Measurements from ENCODE around the gene VOPP1. TPM values are rescaled to one million over a fixed set of nuclear protein-coding genes. Genes with fewer than 3 reads are reported as not detected.

Gene VOPP1
- total and polyA plus RNA-seq, 10 of the 15 experiments (the other 5 are each of a cell fraction or from before 2014, with no cell fraction given), result 32.8 to 206 (median 129) TPM

DNA sequence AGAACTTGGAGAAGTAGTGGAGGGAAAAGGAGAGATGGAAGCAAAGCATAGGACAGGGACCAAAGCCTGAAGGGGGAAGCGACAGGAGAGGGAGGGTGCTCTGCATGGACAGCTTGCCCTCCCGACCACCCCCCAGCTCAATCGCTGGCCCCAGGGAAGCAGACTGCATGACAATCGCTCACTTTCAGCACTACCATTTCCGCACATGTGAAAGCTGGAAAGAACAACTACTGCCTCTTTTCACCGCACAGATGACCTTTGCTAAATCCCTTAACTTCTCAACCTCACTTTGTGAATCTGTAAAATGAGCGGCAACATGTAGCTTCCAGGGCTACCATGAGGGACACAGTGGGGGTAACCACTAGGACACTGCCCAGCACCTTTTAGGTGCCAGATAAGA is 17.1 kb downstream of the VOPP1 start:
- POLR2A ChIA-PET, result interaction anchor here (1.9 to 5.3 kb wide), 4 partner anchors 11 to 39 kb away, joined by 6 to 39 read pairs (median 24); no protein-coding TSS in a partner anchor
- H3K36me3 ChIP-seq (ENCODE audit: control insufficient read depth in 2 of 2, insufficient read depth in 2 of 2, low read length in 1 of 2), result peaks cover 9 to 24% of the 10 kb centered on the region in 2 experiments
- H3K27ac ChIP-seq (ENCODE audit: control insufficient read depth, insufficient read depth), result peak overlapping the region; percentile 57
- RAD21 ChIA-PET (ENCODE audit: unreplicated experiment), result interaction anchor here (1.0 to 3.2 kb wide), 9 partner anchors 9 to 122 kb away, joined by 3 to 24 read pairs (median 8); no protein-coding TSS in a partner anchor
- peaks cover 100% of the 10 kb centered on the region for H3K79me2 ChIP-seq (ENCODE audit: control insufficient read depth, insufficient read depth, low read length)
- SMC1A ChIA-PET (ENCODE audit: uncharacterized antibody, unreplicated experiment), result interaction anchor here (1.1 to 5.4 kb wide), 9 partner anchors 10 to 122 kb away, joined by 3 to 90 read pairs (median 10); no protein-coding TSS in a partner anchor
- BruUV-seq (replicated peaks), result no TSS peak
- peaks cover 3% of the 10 kb centered on the region; the same call in 1 of the 2 replicates for H4K20me1 ChIP-seq (ENCODE audit: control insufficient read depth, insufficient read depth)
- in situ Hi-C loops (cut with MboI) (loop anchor here (25.0 kb wide), 1 partner anchor 793 kb away; the partner anchor contains the start of gene SEC61G), intact Hi-C loops (cut with micrococcal nuclease; ENCODE audit: unreplicated experiment) (no loop called here)
- peaks cover 83% of the 10 kb centered on the region for H3K4me1 ChIP-seq (ENCODE audit: control insufficient read depth, insufficient read depth, low read length)
- H3K9ac ChIP-seq (ENCODE audit: control insufficient read depth, insufficient read depth, low read length), result no peak overlapping the region
- H3K27me3 ChIP-seq (replicated peaks in 1 of 2; ENCODE audit: control insufficient read depth in 2 of 2, insufficient read depth in 2 of 2, low read length in 1 of 2), result no peaks in the 10 kb centered on the region
- H2AFZ ChIP-seq (ENCODE audit: control insufficient read depth, low read depth, low read length), result no peak overlapping the region
- 26% methylated on average over 6 of the region's 7 CpGs for WGBS (ENCODE audit: insufficient coverage, insufficient replicate concordance, low lambda C conversion rate, missing lambda C conversion rate)
- FAIRE-seq, result no peak
- H3K4me3 ChIP-seq, result no peak overlapping the region
- TF ChIP-seq RUNX3 (IDR thresholded peaks at IDR 0.05; ENCODE audit: low read length), result no peak
- TF ChIP-seq, protein P1, sequence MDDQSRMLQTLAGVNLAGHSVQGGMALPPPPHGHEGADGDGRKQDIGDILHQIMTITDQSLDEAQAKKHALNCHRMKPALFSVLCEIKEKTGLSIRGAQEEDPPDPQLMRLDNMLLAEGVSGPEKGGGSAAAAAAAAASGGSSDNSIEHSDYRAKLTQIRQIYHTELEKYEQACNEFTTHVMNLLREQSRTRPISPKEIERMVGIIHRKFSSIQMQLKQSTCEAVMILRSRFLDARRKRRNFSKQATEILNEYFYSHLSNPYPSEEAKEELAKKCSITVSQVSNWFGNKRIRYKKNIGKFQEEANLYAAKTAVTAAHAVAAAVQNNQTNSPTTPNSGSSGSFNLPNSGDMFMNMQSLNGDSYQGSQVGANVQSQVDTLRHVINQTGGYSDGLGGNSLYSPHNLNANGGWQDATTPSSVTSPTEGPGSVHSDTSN (IDR thresholded peaks at IDR 0.05; ENCODE audit: insufficient replicate concordance, low read depth, low read length), result no peak
- TF ChIP-seq POLR2A (IDR thresholded peaks at IDR 0.05; ENCODE audit: low read depth, low read length), result no peak
- TF ChIP-seq, protein P2, sequence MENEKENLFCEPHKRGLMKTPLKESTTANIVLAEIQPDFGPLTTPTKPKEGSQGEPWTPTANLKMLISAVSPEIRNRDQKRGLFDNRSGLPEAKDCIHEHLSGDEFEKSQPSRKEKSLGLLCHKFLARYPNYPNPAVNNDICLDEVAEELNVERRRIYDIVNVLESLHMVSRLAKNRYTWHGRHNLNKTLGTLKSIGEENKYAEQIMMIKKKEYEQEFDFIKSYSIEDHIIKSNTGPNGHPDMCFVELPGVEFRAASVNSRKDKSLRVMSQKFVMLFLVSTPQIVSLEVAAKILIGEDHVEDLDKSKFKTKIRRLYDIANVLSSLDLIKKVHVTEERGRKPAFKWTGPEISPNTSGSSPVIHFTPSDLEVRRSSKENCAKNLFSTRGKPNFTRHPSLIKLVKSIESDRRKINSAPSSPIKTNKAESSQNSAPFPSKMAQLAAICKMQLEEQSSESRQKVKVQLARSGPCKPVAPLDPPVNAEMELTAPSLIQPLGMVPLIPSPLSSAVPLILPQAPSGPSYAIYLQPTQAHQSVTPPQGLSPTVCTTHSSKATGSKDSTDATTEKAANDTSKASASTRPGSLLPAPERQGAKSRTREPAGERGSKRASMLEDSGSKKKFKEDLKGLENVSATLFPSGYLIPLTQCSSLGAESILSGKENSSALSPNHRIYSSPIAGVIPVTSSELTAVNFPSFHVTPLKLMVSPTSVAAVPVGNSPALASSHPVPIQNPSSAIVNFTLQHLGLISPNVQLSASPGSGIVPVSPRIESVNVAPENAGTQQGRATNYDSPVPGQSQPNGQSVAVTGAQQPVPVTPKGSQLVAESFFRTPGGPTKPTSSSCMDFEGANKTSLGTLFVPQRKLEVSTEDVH (IDR thresholded peaks at IDR 0.05; ENCODE audit: low read depth, partially characterized antibody), result no peak
- TF ChIP-seq CBX3 (IDR thresholded peaks at IDR 0.05; ENCODE audit: borderline replicate concordance, low read depth), result no peak
- no peak for TF ChIP-seq GABPA (IDR thresholded peaks at IDR 0.05; ENCODE audit: low read depth)
- no peak for TF ChIP-seq BHLHE40 (IDR thresholded peaks at IDR 0.05; ENCODE audit: borderline replicate concordance in 1 of 2, low read depth in 2 of 2, low read length in 1 of 2)
- no peak for TF ChIP-seq ESRRA (IDR thresholded peaks at IDR 0.05; ENCODE audit: low read length)
- no peak for TF ChIP-seq GATAD2B (conservative IDR thresholded peaks at IDR 0.05; ENCODE audit: low read depth)
- TF ChIP-seq RCOR1 (conservative IDR thresholded peaks at IDR 0.05; ENCODE audit: low read depth, low read length), result no peak
- TF ChIP-seq LARP7 (IDR thresholded peaks at IDR 0.05), result no peak
- H3K9me3 ChIP-seq (replicated peaks; ENCODE audit: control insufficient read depth, insufficient read depth, low read length), result no peaks in the 10 kb centered on the region
- ATAC-seq, result no peak
- CTCF ChIA-PET, result interaction anchor here (0.7 to 4.0 kb wide), 6 partner anchors 8 to 275 kb away, joined by 3 to 28 read pairs (median 4); no protein-coding TSS in a partner anchor
- peak overlapping the region; percentile 63 for H3K4me2 ChIP-seq (ENCODE audit: control insufficient read depth, insufficient read depth)
- DNase-seq (ENCODE audit: low read depth, low spot score), result no peak
